OCI-LY7 (cell line): ENCODE data around the gene AQR. TPM values are rescaled to one million over a fixed set of nuclear protein-coding genes. Genes with fewer than 3 reads are reported as not detected.

Experiments used
- BruUV-seq: library from RNA; stranded (reverse); fragments of 400-500 nt; replicated peaks from 2 replicates; lab custom pipeline; 2021; lab: Mats Ljungman, UMichigan
- CTCF ChIA-PET: fragments of 300-600 bp; sonication (Branson Sonifier 250); formaldehyde crosslinking; loops from one replicate; lab custom pipeline; 2022; ENCODE audit warnings: antibody characterized with exemption; ENCODE audit not compliant: unreplicated experiment; lab: Charles Lee
- POLR2A ChIA-PET: fragments of 300-600 bp; sonication (Branson Sonifier 250); formaldehyde crosslinking; loops from one replicate; lab custom pipeline; 2022; ENCODE audit warnings: antibody characterized with exemption; lab: Charles Lee
- DNase-seq: peaks from one replicate; pipeline ENCODE4 v3.0.0-alpha.2; 2015; ENCODE audit warnings: low spot score
- H2AFZ ChIP-seq: fragments of 200-600 bp; sonication (generic), shearing (Covaris generic); 2 replicates; pipeline ENCODE4 v1.6.1; 2014; ENCODE audit warnings: mild to moderate bottlenecking, antibody characterized with exemption, low read length, moderate library complexity
- H3K27ac ChIP-seq: fragments of 200-600 bp; sonication (generic); 2 replicates; pipeline ENCODE4 v1.5.1; 2014; ENCODE audit warnings: mixed run types, low read depth, mild to moderate bottlenecking, moderate library complexity, low read length, inconsistent platforms; ENCODE audit not compliant: poor library complexity, severe bottlenecking
- H3K36me3 ChIP-seq: fragments of 200-600 bp; sonication (generic); 2 replicates; pipeline ENCODE4 v1.6.1; 2014; ENCODE audit warnings: mild to moderate bottlenecking, antibody characterized with exemption, low read length, moderate library complexity, mixed read lengths; ENCODE audit not compliant: insufficient read depth
- H3K4me1 ChIP-seq: fragments of 200-600 bp; sonication (generic); 2 replicates; pipeline ENCODE4 v1.5.1; 2014; ENCODE audit warnings: mild to moderate bottlenecking, low read length; ENCODE audit not compliant: insufficient read depth, poor library complexity, severe bottlenecking
- H3K4me2 ChIP-seq: fragments of 200-600 bp; sonication (generic); 2 replicates; pipeline ENCODE4 v1.6.1; 2014; ENCODE audit warnings: mild to moderate bottlenecking, low read length
- H3K4me3 ChIP-seq: fragments of 200-600 bp; sonication (generic); 2 replicates; pipeline ENCODE4 v1.5.1; 2014; ENCODE audit warnings: mild to moderate bottlenecking, low read depth, low read length; ENCODE audit not compliant: poor library complexity, severe bottlenecking
- H3K79me2 ChIP-seq: fragments of 200-600 bp; sonication (generic); 2 replicates; pipeline ENCODE4 v1.6.1; 2016; ENCODE audit warnings: low read depth, mild to moderate bottlenecking, low read length, moderate library complexity, mixed read lengths; ENCODE audit not compliant: insufficient read depth
- H3K9me2 ChIP-seq: fragments of 200-600 bp; sonication (generic); 2 replicates; pipeline ENCODE4 v1.6.1; 2016; ENCODE audit warnings: mild to moderate bottlenecking, low read length, mixed read lengths; ENCODE audit not compliant: insufficient read depth
- H3K9me3 ChIP-seq: fragments of 200-600 bp; sonication (generic); 2 replicates; pipeline ENCODE4 v1.6.1; 2014; ENCODE audit warnings: mild to moderate bottlenecking, mixed run types, low read length, mixed read lengths
- H4K20me1 ChIP-seq: fragments of 200-600 bp; sonication (generic); 2 replicates; pipeline ENCODE4 v1.6.1; 2014; ENCODE audit warnings: mild to moderate bottlenecking, antibody characterized with exemption, low read length, moderate library complexity, mixed read lengths; ENCODE audit not compliant: insufficient read depth
- CTCF ChIP-seq: fragments of 200-600 bp; sonication (generic); conservative IDR thresholded peaks from 2 replicates; pipeline ENCODE4 v1.5.1; 2014; ENCODE audit warnings: mild to moderate bottlenecking, antibody characterized with exemption, low read length, moderate library complexity, mixed read lengths
- EZH2phosphoT487 ChIP-seq: fragments of 200-600 bp; sonication (generic); IDR thresholded peaks from 2 replicates; pipeline ENCODE4 v1.6.1; 2018; ENCODE audit warnings: low read depth, borderline replicate concordance, mild to moderate bottlenecking, mixed run types, antibody characterized with exemption, low read length, moderate library complexity, mixed read lengths
- intact Hi-C: fragments of 100-400 bp; cut with micrococcal nuclease; formaldehyde crosslinking; loops from one replicate; pipeline ENCODE4 v1.10.0; 2022; ENCODE audit not compliant: unreplicated experiment
- total RNA-seq, 2 experiments: library from RNA; depleted of rRNA in 1 of 2; stranded (reverse); fragments of >200 nt in 1 of 2; shearing (Covaris generic) in 1 of 2; gene quantifications; 2 replicates each; pipeline ENCODE4 v1.2.3, GENCODE V29; 2014 to 2022

The AQR gene
- total RNA-seq, 2 experiments from 2014 or later = 18.5 to 36.4 TPM

- H2AFZ ChIP-seq = no peak overlapping the region
- peaks cover 61% of the 10 kb centered on the region for H3K36me3 ChIP-seq
- BruUV-seq = no TSS peak
- DNase-seq = no peak
- H3K9me2 ChIP-seq = no peaks in the 10 kb centered on the region
- TF ChIP-seq EZH2phosphoT487 (no peak), CTCF (no peak)
- intact Hi-C loops = no loop called here
- H3K4me1 ChIP-seq = peaks cover 4% of the 10 kb centered on the region
- H3K9me3 ChIP-seq = no peaks in the 10 kb centered on the region
- ChIA-PET CTCF (no interaction called here), POLR2A (no interaction called here)
- H3K27ac ChIP-seq = no peak overlapping the region
- H3K4me3 ChIP-seq = no peak overlapping the region
- no peaks in the 10 kb centered on the region for H3K79me2 ChIP-seq
- H3K4me2 ChIP-seq = no peak overlapping the region
- H4K20me1 ChIP-seq = no peaks in the 10 kb centered on the region
Measured at GRCh38 chr15:34855893-34856292, 113.6 kb downstream of the AQR start.

GRCh38 chr15:34855413-34855812 is 114.1 kb downstream of the AQR start:
- Histone ChIP-seq H3K4me3 (no peak overlapping the region), H2AFZ (no peak overlapping the region), H3K9me3 (no peaks in the 10 kb centered on the region), H3K4me1 (peaks cover 4% of the 10 kb centered on the region), H3K36me3 (peaks cover 58% of the 10 kb centered on the region), H3K4me2 (no peak overlapping the region), H4K20me1 (no peaks in the 10 kb centered on the region), H3K79me2 (no peaks in the 10 kb centered on the region), H3K9me2 (no peaks in the 10 kb centered on the region), H3K27ac (no peak overlapping the region)
- CTCF ChIA-PET = no interaction called here
- no TSS peak for BruUV-seq
- no peak for DNase-seq
- intact Hi-C loops = no loop called here
- TF ChIP-seq CTCF (no peak), EZH2phosphoT487 (no peak)
- POLR2A ChIA-PET = no interaction called here

GRCh38 chr15:34854232-34854631 is 115.3 kb downstream of the AQR start:
- H4K20me1 ChIP-seq = no peaks in the 10 kb centered on the region
- no peak overlapping the region for H3K4me3 ChIP-seq
- no peaks in the 10 kb centered on the region for H3K9me3 ChIP-seq
- no peak overlapping the region for H3K27ac ChIP-seq
- CTCF ChIA-PET = no interaction called here
- POLR2A ChIA-PET = no interaction called here
- no peak overlapping the region for H2AFZ ChIP-seq
- intact Hi-C loops = no loop called here
- H3K79me2 ChIP-seq = no peaks in the 10 kb centered on the region
- TF ChIP-seq EZH2phosphoT487 = no peak
- TF ChIP-seq CTCF = no peak
- H3K36me3 ChIP-seq = peaks cover 47% of the 10 kb centered on the region
- no peaks in the 10 kb centered on the region for H3K9me2 ChIP-seq
- no peak for DNase-seq
- no TSS peak for BruUV-seq
- H3K4me1 ChIP-seq = peaks cover 4% of the 10 kb centered on the region
- H3K4me2 ChIP-seq = no peak overlapping the region
